SK-N-SH (cell line): ENCODE data around the gene CDH18.

ENCODE experiments used
- EP300 ChIP-seq, 2 experiments: IDR thresholded peaks; 2 replicates each; pipeline versions ENCODE4 v1.4.0 to v1.6.1; 2012; ENCODE audit warnings: borderline replicate concordance in 1 of 2, low read depth in 1 of 2, low read length in 1 of 2
- GABPA ChIP-seq: IDR thresholded peaks from 2 replicates; pipeline ENCODE4 v1.4.0; 2012; ENCODE audit warnings: low read depth, mild to moderate bottlenecking
- MAX ChIP-seq: IDR thresholded peaks from 2 replicates; pipeline ENCODE4 v1.4.0; 2012; ENCODE audit warnings: low read depth
- MXI1 ChIP-seq: IDR thresholded peaks from 2 replicates; pipeline ENCODE4 v1.6.1; 2012; ENCODE audit warnings: mild to moderate bottlenecking, low read depth, low read length, improper control_type of control experiment
- NFIC ChIP-seq: IDR thresholded peaks from 2 replicates; pipeline ENCODE4 v1.4.0; 2012; ENCODE audit warnings: borderline replicate concordance
- NRF1 ChIP-seq: IDR thresholded peaks from 2 replicates; pipeline ENCODE4 v1.6.1; 2012; ENCODE audit warnings: low read depth, mild to moderate bottlenecking, low read length
- RAD21 ChIP-seq: IDR thresholded peaks from 2 replicates; pipeline ENCODE4 v1.6.1; 2012; ENCODE audit warnings: mild to moderate bottlenecking, low read length
- TAF1 ChIP-seq: IDR thresholded peaks from 2 replicates; pipeline ENCODE4 v1.6.1; 2012; ENCODE audit warnings: low read depth, mild to moderate bottlenecking, low read length, moderate library complexity, borderline replicate concordance
- TF ChIP-seq, protein P1 (sequence below): fragments of 200-600 bp; sonication (generic); IDR thresholded peaks from 2 replicates; pipeline ENCODE4 v1.6.1; 2017; ENCODE audit warnings: antibody characterized with exemption, mild to moderate bottlenecking, moderate library complexity

DNA sequence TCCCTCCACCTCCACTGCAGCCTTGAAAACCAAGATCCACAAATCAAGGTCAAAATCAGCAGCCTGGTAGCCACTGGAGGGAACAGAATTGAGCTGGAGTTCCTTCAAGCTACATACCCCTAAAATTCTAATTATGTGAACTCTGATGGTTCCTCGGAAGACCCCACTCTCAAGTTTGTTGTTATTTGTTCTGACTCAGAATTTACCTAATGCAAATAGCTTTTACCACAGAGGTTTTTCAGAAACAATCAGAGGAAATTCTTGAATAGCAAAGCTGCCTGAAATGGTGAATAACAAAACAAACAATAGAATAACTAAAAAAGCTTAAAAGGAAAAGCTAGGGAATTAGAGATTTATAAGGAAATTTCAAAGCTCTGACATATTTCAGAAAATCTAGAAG is 220.0 kb downstream of the CDH18 start:
- TF ChIP-seq MXI1 (no peak), NRF1 (no peak), RAD21 (no peak), EP300 (IDR thresholded peaks at IDR 0.05; ENCODE audit: borderline replicate concordance in 1 of 2, low read depth in 1 of 2, low read length in 1 of 2) (no peak), GABPA (no peak), TAF1 (no peak), NFIC (no peak), MAX (no peak)
- TF ChIP-seq, protein P1, sequence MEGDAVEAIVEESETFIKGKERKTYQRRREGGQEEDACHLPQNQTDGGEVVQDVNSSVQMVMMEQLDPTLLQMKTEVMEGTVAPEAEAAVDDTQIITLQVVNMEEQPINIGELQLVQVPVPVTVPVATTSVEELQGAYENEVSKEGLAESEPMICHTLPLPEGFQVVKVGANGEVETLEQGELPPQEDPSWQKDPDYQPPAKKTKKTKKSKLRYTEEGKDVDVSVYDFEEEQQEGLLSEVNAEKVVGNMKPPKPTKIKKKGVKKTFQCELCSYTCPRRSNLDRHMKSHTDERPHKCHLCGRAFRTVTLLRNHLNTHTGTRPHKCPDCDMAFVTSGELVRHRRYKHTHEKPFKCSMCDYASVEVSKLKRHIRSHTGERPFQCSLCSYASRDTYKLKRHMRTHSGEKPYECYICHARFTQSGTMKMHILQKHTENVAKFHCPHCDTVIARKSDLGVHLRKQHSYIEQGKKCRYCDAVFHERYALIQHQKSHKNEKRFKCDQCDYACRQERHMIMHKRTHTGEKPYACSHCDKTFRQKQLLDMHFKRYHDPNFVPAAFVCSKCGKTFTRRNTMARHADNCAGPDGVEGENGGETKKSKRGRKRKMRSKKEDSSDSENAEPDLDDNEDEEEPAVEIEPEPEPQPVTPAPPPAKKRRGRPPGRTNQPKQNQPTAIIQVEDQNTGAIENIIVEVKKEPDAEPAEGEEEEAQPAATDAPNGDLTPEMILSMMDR: no peak
